CD4-positive, alpha-beta T cell (primary cell): ENCODE measurements around the gene CD55. TPM values are rescaled to one million over a fixed set of nuclear protein-coding genes. Genes with fewer than 3 reads are reported as not detected.

Experiments used
- ATAC-seq: fragments of 200-7000 bp; cut with Tn5 transposase; one replicate; pipeline ENCODE4 v1.10.0; 2022; ENCODE audit warnings: mild to moderate bottlenecking; ENCODE audit not compliant: poor library complexity
- CTCF ChIA-PET: fragments of 350-600 bp; sonication (Branson Sonifier 250); formaldehyde crosslinking; loops from one replicate; lab custom pipeline; 2021; ENCODE audit warnings: antibody characterized with exemption, inconsistent platforms; lab: Charles Lee
- POLR2A ChIA-PET: fragments of 350-600 bp; sonication (Branson Sonifier 250); formaldehyde crosslinking; loops from one replicate; lab custom pipeline; 2021; ENCODE audit warnings: antibody characterized with exemption, inconsistent platforms; lab: Charles Lee
- DNase-seq, 14 experiments: peaks; one replicate each; pipeline ENCODE4 v3.0.0-alpha.2; 2013 to 2020; ENCODE audit warnings: mixed read lengths in 2 of 14
- H3K27ac ChIP-seq, 2 donors: one replicate each; pipeline versions ENCODE4 v1.5.1 to v1.7.0; 2013; ENCODE audit warnings: low read length in 2 of 2, low read depth in 1 of 2, mild to moderate bottlenecking in 1 of 2
- H3K27me3 ChIP-seq, 2 experiments: 1 replicate in 1 of 2; 2 replicates in 1 of 2; pipeline versions ENCODE4 v1.6.1 to v1.7.0; 2013; ENCODE audit warnings: low read length in 2 of 2, control low read depth in 1 of 2, mild to moderate bottlenecking in 1 of 2, moderate library complexity in 1 of 2; ENCODE audit not compliant: insufficient read depth in 2 of 2, control insufficient read depth in 1 of 2
- H3K36me3 ChIP-seq: one replicate; pipeline ENCODE4 v1.6.1; 2013; ENCODE audit warnings: low read length, control low read depth; ENCODE audit not compliant: insufficient read depth
- H3K4me1 ChIP-seq: one replicate; pipeline ENCODE4 v1.6.1; 2013; ENCODE audit warnings: low read length, control low read depth; ENCODE audit not compliant: insufficient read depth
- H3K4me3 ChIP-seq: one replicate; pipeline ENCODE4 v1.5.1; 2013; ENCODE audit warnings: mild to moderate bottlenecking, low read length, moderate library complexity
- H3K9me3 ChIP-seq, 2 experiments: 1 replicate in 1 of 2; 2 replicates in 1 of 2; pipeline versions ENCODE4 v1.6.1 to v1.7.0; 2013; ENCODE audit warnings: low read length in 2 of 2, mild to moderate bottlenecking in 2 of 2, control low read depth in 1 of 2, moderate library complexity in 1 of 2; ENCODE audit not compliant: control insufficient read depth in 1 of 2, insufficient read depth in 1 of 2
- H3K27ac Mint-ChIP-seq: one replicate; pipeline ENCODE4 v1.8.0; 2020; ENCODE audit warnings: mixed read lengths
- H3K27me3 Mint-ChIP-seq: one replicate; pipeline ENCODE4 v1.8.0; 2021; ENCODE audit warnings: mixed read lengths
- H3K36me3 Mint-ChIP-seq: one replicate; pipeline ENCODE4 v1.8.0; 2021; ENCODE audit warnings: low read depth, mixed read lengths
- H3K4me1 Mint-ChIP-seq: one replicate; pipeline ENCODE4 v1.8.0; 2021; ENCODE audit warnings: low read depth, mixed read lengths
- H3K4me3 Mint-ChIP-seq: one replicate; pipeline ENCODE4 v1.8.0; 2020; ENCODE audit warnings: mild to moderate bottlenecking, mixed read lengths
- H3K9me3 Mint-ChIP-seq: one replicate; pipeline ENCODE4 v1.8.0; 2020; ENCODE audit warnings: mixed read lengths
- CTCF ChIP-seq: fragments of 200-600 bp; IDR thresholded peaks from one replicate; pipeline ENCODE4 v1.8.0; 2022; ENCODE audit warnings: antibody characterized with exemption, mild to moderate bottlenecking
- intact Hi-C, 2 experiments: fragments of 100-400 bp; cut with DNase I in 1 of 2; cut with micrococcal nuclease in 1 of 2; formaldehyde crosslinking; loops; one replicate each; pipeline versions ENCODE4 v1.15.1 to v1.9.0; 2023 to 2025; cut with DNase I, micrococcal nuclease
- total RNA-seq, 174 experiments: library from RNA in 2 of 174; stranded (reverse) in 2 of 174; gene quantifications; one replicate each; pipeline ENCODE4 v1.2.3 and lab custom pipeline; 2021 to 2026

Gene CD55
- total RNA-seq, 2 experiments from 2014 or later: 218 to 229 TPM

GRCh38 chr1:207314816-207315215 is 6.7 kb upstream of the CD55 start:
- no peak for ATAC-seq
- Histone ChIP-seq H3K27ac (no peak overlapping the region), H3K4me1 (peaks cover 1% of the 10 kb centered on the region), H3K9me3 (no peaks in the 10 kb centered on the region), H3K36me3 (no peaks in the 10 kb centered on the region), H3K4me3 (no peak overlapping the region), H3K27me3 (no peaks in the 10 kb centered on the region)
- DNase-seq: no peak
- peaks cover 13% of the 10 kb centered on the region for H3K4me1 Mint-ChIP-seq
- intact Hi-C loops: loop anchor here in 1 of 2 experiments (5.0 to 10.0 kb wide), 3 partner anchors 113 to 390 kb away; partner anchors contain the start of gene FCMR
- no peak for TF ChIP-seq CTCF
- ChIA-PET POLR2A (no interaction called here), CTCF (no interaction called here)
- no peaks in the 10 kb centered on the region for H3K27me3 Mint-ChIP-seq
- no peak overlapping the region for H3K4me3 Mint-ChIP-seq
- H3K27ac Mint-ChIP-seq: no peak overlapping the region
- H3K9me3 Mint-ChIP-seq: no peaks in the 10 kb centered on the region
- H3K36me3 Mint-ChIP-seq: no peaks in the 10 kb centered on the region

- no peaks in the 10 kb centered on the region for H3K9me3 Mint-ChIP-seq
- ATAC-seq (no peak), DNase-seq (no peak)
- Histone ChIP-seq H3K4me3 (no peak overlapping the region), H3K4me1 (peaks cover 3% of the 10 kb centered on the region), H3K9me3 (no peaks in the 10 kb centered on the region), H3K36me3 (no peaks in the 10 kb centered on the region), H3K27me3 (no peaks in the 10 kb centered on the region), H3K27ac (no peak overlapping the region)
- ChIA-PET CTCF (no interaction called here), POLR2A (no interaction called here)
- intact Hi-C loops: loop anchor here in 1 of 2 experiments (5.0 to 10.0 kb wide), 3 partner anchors 113 to 391 kb away; partner anchors contain the start of gene FCMR
- H3K27me3 Mint-ChIP-seq: no peaks in the 10 kb centered on the region
- peaks cover 14% of the 10 kb centered on the region for H3K4me1 Mint-ChIP-seq
- no peak overlapping the region for H3K27ac Mint-ChIP-seq
- TF ChIP-seq CTCF: no peak
- no peak overlapping the region for H3K4me3 Mint-ChIP-seq
- H3K36me3 Mint-ChIP-seq: no peaks in the 10 kb centered on the region
Observed at GRCh38 chr1:207315435-207315834, 6.0 kb upstream of the CD55 start.

- intact Hi-C loops: loop anchor here in 1 of 2 experiments (5.0 to 10.0 kb wide), 3 partner anchors 114 to 391 kb away; partner anchors contain the start of gene FCMR
- Histone ChIP-seq H3K27ac (no peak overlapping the region), H3K9me3 (no peaks in the 10 kb centered on the region), H3K27me3 (no peaks in the 10 kb centered on the region), H3K4me1 (peaks cover 9% of the 10 kb centered on the region), H3K36me3 (no peaks in the 10 kb centered on the region), H3K4me3 (no peak overlapping the region)
- no peak overlapping the region for H3K4me3 Mint-ChIP-seq
- POLR2A ChIA-PET: interaction anchor here (1.2 kb wide), 1 partner anchor 34 kb away, joined by 3 read pairs; no protein-coding TSS in a partner anchor
- peaks cover 3% of the 10 kb centered on the region for H3K36me3 Mint-ChIP-seq
- ATAC-seq (no peak), DNase-seq (no peak)
- H3K27ac Mint-ChIP-seq: no peak overlapping the region
- TF ChIP-seq CTCF: no peak
- H3K4me1 Mint-ChIP-seq: peaks cover 21% of the 10 kb centered on the region
- no peaks in the 10 kb centered on the region for H3K9me3 Mint-ChIP-seq
- CTCF ChIA-PET: interaction anchor here (0.6 kb wide), 1 partner anchor 176 kb away, joined by 6 read pairs; no protein-coding TSS in a partner anchor
- no peaks in the 10 kb centered on the region for H3K27me3 Mint-ChIP-seq
Observed at GRCh38 chr1:207316141-207316540, 5.3 kb upstream of the CD55 start.
